NCI-H2081 (cell line): Measurements from ENCODE around the gene MAN2B1.
A peak's percentile ranks its signal among the peaks of the same experiment; 100 is the strongest.
"Not testable (repeated sequence)": the region's sequence is repeated elsewhere in the genome, so short reads cannot be mapped to it uniquely, and the experiment has no call there.

Experiments
- DNase-seq, 2 experiments: peaks; one replicate each; lab custom pipeline; 2025; lab: John Stamatoyannopoulos, UW

Gene MAN2B1

DNA sequence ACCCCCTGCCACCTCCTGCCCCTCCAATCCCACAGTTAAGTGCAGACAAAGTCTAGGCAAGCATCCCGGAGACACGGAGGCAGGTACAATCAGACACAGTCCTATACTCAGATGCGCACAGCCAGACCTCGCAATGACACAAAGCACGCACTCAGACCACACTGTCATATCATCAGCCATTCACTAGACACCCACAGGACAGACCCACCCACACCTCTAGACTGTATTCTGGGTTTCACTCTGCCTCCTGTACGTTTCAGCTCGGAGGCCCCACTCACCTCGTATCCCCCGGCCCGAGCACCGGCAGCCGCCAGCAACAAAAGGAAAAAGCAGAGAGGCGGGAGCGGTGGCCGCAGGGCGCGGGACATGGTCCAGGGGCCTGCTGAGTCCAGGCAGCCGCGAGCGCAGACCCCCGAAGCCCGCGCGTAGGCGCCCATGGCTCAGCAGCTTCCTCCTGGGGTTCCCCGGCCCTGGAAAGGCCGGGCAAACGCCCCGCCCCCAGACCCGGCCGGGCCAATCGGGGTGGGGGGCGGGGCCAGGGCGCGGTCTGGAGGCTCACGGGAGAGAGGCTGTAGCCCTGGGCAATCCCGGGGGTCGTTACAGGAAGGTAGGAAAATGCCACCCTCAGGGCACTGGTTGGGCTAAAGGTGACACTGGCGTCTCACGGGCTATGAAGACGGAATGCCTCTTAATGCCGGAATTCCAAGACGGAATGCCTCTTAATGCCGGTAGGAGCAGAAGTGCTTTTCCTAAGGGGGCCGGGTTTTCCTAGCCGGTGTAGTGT lies at the start of gene MAN2B1, which contains the start of gene WDR83:
Gene MAN2B1, minus strand, starts transcription at position 478 of the 784 bp plus-strand sequence. Its CDS starts 41 bp downstream, at position 437.
Gene WDR83, plus strand, starts transcription at position 543 of the 784 bp plus-strand sequence. CDS start 2,984 bp downstream, outside the sequence.
- peak; percentile 75 to 78 for DNase-seq

DNA sequence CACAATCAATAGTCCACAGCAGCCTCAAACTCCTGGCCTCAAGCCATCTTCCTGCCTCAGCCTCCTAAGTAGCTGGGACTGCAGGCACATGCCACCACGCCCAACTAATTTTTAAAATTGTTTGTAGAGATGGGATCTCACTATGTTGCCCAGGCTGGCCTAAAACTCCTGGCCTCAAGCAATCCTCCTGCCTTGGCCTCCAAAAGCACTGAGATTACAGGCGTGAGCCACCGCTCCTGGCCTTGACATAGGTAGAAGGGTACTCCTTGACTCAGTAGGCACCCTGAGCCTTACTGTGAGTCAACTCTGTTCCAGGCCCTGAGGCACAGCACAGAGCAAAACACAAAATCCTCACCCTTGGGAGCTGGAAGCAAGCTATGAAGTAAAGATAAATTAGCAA lies 49.4 kb upstream of the MAN2B1 start:
- DNase-seq, result no peak

DNA sequence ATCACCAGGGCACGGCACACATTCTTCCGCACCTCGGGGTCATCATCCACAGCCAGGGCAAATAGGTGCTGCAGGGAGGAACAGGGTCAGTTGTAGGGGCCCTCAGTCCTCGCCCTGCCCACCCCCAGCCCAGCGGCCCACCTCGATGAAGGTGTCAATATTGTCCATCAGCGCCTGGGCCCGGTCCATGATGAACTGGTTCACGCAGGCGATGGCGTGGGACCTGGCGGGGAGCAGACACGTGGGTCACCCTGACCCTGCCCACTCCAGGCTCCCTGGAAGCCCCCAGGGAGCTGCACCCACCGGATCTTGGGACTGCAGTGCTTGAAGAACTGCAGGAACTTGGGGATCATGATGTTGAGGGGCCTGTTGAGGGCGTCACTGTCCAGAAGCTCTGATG lies 48.6 kb upstream of the MAN2B1 start:
- DNase-seq, result no peak

DNA sequence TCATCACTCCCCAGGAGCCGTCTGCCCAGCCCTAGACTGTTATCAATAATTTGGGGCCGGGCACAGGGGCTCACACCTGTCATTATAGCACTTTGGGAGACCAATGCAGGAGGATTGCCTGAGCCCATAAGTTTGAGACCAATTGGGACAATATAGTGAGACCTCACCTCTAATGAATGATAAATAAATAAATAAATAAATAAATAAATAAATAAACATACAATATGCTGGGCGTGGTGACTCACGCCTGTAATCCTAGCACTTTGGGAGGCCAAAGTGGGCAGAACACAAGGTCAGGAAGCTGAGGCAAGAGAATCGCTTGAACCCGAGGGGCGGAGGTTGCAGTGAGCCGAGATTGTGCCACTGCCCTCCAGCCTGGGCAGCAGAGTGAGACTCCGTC lies 46.8 kb upstream of the MAN2B1 start:
- DNase-seq, result not testable (repeated sequence)

DNA sequence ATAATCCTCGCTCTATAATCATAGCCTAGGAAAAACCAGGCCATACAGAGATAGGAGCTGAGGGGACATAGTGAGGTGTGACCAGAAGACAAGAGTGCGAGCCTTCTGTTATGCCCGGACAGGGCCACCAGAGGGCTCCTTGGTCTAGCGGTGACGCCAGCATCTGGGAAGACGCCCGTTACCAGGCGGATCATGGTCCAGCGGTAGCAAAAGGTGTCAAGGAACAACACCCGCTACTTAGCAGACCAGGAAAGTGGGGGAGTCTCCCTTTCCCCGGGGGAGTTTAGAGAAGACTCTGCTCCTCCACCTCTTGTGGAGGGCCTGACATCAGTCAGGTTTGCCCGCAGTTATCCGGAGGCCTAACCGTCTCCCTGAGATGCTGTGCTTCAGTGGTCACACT lies 45.5 kb upstream of the MAN2B1 start:
- DNase-seq, result not testable (repeated sequence)

DNA sequence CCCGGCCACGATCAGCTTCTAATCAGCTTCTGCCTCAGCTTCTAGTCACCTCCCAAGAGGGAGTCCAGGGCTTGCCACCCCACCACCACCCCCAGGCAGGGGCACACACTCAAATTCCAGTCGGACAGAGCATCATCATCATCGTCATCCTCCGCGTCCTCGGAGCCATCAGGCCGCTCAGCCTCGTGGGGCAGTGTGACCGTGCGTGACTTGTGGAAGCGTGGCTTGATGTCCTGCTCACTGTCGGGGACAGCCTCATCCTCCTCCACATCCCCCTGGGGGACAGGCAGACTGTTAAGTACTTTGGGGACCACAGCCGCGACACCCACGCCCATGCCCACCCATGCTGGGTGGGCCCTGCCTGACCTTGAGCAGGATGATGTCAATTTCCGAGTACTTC lies 44.6 kb upstream of the MAN2B1 start:
- no peak for DNase-seq

DNA sequence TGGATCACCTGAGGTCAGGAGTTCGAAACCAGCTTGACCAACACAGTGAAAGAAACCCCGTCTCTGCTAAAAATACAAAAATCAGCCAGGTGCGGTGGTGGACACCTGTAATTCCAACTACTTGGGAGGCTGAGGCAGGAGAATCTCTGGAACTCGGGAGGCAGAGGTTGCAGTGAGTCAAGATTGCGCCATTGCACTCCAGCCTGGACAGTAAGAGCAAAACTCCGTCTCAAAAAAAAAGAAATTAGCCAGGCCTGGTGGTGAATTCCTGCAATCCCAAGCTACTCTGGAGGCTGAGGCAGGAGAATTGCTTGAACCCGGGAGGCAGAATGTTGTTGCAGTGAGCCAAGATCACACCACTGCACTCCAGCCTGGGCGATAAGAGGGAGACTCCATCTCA lies 42.1 kb upstream of the MAN2B1 start:
- no peak for DNase-seq

DNA sequence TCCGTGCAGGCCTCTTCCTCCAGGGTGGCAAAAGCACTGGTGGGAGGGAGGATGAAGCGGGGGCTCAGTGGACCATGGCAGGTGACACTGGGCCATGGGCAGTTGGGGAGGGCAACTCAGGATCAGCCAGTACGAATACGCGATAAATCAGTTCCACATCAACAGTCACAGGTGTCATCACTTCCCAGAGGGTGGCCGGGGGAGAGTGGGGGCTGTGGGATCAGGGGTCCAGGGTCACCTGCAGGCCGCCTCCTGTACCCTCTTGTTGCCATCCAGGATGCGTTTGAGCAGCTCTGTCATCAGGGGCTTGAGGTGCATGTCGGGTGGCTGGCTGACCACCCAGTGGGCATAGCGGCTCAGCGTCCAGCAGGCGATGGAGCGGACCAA lies 39.8 kb upstream of the MAN2B1 start:
- no peak for DNase-seq

DNA sequence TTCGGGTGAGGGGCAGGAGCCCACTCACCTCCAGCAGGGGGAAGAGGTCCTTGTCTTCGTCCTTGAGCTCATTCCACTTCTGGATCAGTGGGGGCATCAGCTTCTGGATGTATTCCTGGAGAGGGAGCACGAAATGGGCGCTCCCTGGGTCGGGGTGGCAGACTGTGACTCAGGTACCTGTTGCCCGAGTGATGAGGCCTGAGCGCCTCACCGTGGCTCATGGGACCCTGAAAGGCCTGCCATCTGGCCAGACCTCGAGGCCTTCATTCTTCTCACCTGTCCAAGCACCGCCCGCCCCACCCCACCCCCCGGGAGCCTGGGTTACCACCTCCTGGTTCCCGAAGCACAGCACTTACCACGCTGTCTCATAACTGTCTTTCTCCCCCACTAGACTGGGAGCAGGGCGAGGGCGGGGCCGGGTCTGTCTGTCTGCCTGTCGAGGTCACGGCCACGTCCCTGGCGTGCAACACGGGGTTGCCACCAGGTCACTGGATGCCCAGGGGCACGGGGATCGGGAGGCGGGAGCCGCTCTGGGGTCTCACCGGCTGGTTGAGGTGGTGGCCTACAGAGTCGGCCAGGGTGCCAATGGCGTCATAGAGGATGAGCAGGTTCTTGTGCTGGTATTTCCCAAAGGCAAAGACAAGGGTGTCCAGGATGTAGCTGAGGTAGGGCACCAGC lies 39.3 kb upstream of the MAN2B1 start:
- DNase-seq, result no peak

DNA sequence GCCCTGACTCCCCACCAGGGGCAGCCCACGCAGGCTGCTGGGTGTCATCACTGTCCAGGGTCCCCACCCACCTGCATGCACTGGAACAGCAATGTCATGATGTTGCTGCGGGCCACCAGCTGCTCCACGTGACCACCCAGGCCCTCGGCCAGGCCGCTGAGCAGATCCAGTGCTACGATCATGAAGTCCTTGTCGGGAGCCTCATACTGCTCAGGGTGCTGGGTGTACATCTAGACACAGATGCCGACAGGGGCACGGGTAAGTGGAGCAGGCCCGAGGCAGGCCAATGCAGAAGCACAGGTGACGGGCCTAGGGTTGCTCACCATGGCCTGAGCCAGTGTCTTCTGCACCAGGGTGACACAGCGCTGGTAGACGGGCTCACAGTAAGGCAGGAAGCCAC lies 38.6 kb upstream of the MAN2B1 start:
- DNase-seq, result no peak

DNA sequence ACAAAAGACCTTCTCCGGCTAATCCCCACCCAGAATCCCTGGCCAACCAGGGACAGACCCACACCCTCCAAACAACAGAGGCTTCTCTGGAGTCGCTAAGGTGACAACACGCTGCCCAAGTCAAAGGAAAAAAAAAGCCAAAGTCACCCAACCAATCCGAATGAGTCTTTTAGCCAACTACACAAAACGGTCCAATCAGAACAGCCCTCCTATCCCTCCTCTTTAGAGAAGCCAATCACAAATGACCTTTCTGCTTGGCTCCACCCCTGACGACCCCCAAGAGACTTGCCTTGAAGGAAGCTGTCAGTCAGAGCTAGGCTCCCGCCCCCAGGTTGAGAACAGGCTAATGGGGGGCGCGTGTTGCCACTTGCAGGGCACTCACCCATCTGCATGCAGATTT lies 36.5 kb upstream of the MAN2B1 start:
- peak in 1 of 2 experiments; percentile 37 for DNase-seq

DNA sequence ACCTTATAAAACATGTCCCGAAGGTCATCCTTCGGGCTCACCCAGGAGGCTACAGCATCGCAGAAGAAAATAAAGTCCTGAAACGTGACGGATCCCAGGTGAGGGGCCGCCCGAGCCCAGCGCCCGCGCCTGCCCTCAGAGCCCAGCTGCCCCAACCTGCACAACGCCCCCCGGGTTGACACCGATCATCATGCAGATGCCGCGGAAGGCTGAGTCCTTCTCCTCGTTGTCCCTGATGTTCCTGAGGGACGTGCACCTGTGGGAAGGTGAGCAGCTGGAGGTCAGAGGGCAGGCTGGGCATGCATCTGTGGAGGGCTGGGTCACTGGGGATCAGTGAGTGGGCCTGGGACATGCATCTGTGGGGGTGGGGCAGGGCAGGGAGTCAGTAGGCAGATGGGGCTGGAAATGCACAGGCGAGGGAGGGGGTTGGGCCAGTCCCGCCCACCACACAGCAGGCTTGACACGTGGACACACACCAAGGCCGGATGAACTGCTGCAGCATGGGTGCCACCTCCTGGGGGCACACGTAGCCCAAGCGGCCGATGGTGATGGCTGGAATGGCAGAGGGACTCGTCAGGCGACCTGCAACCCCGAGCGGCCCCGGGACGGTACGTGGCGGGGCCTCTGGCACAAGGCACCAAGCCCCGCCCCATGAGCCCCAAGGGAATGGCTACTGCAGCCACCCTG lies 35.2 kb upstream of the MAN2B1 start:
- DNase-seq, result no peak

DNA sequence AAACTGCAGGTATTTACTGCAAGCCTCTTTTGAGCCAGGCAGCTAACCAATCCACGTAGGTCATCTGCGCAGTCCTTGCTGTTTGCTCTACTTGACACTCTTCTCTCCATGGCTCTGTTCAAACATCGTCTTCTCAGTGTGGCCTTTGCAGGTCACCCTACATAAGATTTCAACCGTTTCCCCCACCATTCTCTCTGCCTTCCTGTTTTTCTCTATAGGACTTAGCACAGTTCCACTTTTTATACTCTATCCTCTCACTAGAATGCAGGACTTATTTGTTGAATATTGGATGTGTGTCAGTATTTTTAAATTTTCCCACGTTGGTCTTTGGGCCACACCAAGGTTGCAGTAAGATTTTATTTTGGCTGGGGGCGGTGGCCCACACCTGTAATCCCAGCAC lies 31.6 kb upstream of the MAN2B1 start:
- DNase-seq, result no peak

DNA sequence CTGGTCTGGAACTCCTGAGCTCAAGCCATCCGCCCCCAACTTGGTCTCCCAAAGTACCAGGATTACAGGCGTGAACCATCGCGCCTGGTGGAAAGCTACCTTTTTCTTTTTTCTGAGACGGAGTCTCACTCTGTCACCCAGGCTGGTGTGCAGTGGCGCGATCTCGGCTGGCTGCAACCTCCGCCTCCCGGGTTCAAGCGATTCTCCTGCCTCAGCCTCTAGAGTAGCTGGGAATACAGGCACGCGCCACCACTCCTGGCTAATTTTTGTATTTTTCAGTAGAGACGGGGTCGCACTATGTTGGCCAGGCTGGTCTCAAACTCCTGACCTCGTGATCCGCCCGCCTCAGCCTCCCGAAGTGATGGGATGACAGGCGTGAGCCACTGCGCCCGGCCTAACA lies 30.9 kb upstream of the MAN2B1 start:
- DNase-seq, result not testable (repeated sequence)

DNA sequence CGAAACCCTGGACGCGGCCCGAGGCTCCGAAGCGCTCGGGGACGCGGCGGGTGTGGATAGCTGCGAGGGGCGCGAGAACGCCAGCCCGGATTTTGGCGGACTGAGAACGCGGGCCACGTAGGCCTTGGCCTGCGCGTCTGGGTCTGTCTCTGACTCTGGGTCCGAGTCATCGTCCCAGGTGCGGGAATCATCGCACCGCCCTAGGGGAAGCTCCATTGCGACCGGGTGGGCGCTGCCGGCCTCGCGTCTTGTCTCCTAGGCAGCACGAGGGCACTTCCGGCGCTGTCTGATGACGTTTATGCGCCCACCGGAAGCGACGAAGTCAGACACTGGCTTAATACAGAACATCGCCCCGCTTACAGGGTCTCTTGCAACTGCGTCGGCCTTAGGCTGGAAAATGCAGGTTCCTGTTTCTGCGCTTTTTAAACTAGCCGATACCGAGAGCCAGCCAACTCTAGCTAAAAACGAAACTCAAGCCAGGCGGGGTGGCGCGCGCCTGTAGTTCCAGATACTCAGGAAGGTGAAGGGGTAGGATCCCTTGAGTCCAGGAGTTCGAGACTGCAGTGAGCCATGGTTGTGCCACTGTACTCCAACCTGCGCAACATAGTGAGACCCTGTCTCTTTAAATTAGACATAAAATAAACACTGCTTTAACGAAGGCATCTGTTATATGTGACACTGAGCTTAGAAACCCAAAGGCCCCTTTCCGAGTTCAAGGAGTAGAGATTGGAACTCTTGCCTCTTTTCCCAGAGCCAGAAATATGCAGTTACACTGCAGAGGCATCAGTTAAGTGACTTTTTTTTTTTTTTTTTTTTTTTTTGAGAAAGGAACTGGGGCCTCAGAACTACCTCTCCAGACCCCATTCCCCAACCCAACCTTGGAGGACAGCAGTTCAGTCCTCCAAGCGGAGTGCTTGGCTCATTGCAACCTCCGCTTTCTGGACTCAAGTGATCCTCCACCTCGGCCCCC lies 30.1 kb upstream of the MAN2B1 start, which contains the start of gene FBXW9:
Gene FBXW9, minus strand, starts transcription at position 266 of the 970 bp plus-strand sequence. Its CDS starts 50 bp downstream, at position 216.
- DNase-seq, result peak; percentile 90 to 95

DNA sequence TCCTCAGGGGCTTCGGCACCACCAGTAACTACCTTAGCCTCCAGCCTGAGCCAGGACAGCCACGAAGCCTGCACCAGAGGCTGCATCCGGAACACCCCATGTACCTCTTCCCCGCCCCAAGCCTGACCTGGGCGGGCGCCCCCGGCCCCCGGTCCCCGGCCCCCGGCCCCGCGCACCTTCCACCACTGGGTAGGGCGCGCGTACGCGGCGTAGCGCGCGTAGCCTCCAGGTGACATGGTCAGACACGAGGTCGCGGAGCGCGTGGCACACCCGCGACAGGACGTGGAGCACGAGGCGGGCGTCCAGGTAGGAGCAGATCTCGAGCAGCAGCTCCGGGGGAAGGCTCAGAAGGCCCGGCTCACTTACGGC lies 29.4 kb upstream of the MAN2B1 start:
- no peak for DNase-seq

DNA sequence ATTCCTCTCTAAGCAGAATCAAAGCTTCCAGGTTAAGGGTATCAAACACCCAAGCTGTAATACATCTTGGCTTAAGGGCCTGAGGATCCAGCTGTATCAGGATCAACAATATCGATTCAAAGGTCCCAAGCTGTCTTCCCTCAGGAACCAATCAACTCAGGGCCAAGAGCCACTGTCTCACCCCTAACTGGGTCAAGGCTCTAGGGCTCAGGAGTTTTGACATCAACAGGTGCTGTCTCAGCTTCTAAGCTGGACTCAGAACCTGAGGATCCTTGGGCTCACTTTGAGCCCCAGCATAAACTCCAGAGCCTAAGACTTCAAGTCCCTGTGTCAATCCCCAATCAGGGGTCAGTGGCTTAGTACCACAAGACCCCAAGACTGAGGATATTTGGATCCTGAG lies 29.0 kb upstream of the MAN2B1 start:
- DNase-seq, result no peak

DNA sequence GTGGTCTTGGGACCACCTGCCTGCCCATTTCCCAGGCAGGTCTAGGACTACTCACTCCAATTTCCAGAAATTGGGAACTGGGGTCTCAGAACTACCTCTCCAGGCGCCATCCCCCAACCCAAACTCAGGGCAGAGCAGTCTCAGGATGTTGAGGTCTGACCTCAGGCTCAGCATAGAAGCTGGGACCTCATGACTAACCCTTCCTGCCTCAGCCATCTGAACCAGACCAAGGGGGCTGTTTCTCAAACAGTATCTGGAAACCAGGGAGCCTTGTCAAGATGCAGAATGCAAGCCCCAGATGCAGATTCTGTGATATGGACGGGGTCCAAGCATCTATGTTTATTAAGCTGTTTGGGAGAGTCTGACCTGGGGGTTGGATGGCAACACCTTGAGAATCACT lies 28.6 kb upstream of the MAN2B1 start:
- no peak for DNase-seq

DNA sequence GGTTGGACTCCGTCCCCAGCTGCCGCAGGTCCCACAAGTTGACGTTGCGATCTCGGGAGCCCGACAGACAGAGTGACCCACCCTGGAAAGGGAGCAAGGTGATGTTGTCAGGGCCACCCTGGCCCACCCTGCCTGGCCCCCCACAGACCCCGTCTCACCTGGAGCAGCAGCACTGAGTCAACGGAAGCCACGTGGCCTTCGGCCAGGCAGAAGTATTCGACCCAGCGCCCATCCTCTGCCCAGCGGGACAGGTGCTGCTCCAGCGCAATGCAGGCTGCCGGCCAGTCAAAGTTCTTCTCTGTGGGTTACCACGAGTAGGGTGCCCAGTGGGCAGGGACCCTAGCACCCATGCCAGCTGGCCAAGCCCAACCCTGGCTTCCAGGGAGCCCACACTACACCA lies 28.1 kb upstream of the MAN2B1 start:
- DNase-seq, result no peak

DNA sequence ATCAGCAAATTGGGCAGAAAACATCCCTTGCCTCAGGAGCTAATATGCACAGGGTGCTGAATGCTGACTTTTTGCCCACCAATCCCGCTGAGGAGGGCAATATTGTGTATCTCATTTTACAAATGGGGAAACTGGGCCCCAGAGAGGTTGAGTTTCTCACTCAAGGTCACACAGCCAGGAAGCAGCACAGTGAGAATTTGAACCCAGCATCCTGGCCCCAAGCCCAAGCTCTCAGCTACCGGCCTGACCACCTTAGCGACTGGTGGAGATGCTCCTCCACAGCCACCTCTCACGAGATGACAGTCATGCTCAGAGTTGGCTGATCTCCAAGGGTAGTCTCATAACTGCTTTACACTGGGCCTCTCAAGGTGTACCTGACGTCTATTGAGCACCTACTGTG lies 26.4 kb upstream of the MAN2B1 start:
- no peak for DNase-seq

DNA sequence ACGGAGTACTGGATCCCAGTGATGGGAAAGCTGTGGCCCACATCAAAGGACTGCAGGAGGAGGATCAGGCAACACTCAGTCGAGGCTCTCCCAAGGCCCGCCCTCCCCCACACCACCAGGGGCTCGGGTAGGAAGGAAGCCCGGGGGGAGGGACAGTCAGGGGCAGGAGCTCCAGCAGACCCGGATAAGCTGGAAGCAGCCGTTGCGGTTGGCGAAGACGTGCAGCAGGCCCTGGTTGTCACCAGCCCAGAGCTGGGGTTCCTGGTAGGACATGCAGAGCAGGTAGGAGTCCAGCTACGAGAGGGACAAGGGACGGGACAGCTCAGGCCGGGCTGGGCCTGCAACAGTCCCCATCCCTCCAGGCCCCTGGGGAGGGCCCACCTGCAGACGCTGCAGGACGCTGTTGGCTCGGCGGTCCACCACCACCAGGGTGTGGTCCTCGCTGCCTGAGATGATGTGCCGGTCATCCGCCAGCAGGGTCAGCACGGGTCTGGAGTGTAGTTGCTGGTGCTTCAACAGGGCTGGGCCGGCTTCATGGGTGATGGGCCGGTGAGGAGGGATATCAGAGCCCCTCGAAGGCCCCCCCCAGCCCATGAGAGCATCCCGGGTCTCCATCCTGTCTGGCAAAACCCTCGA lies 23.2 kb upstream of the MAN2B1 start:
- no peak for DNase-seq
